ENCODE measurements around the gene UBL3. TPM values are rescaled to one million over a fixed set of nuclear protein-coding genes. Genes with fewer than 3 reads are reported as not detected.

Gene UBL3
- total RNA-seq, 1 experiment from 2014 or later = 10.7 TPM

DNA sequence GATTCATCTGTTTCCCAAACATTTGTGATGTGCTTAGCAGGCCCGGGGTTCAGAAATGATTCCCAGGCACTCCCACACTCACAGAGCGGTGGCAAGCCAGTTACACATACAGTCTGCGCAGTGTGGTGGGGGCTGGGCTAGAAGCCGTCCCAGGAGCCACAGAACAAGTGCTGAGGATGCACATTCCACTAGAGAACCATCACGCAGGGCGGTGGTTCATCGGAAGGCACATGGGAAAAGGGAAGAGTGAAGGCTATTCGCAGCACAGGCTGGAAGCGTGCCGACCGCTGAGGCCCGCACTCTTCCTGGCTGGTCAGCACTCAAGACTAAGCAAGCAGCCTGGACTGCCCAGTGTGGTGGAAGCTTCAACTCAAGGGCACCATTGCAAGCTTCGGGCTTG is 128.7 kb downstream of the UBL3 start (continued):
- TF ChIP-seq, protein P1, sequence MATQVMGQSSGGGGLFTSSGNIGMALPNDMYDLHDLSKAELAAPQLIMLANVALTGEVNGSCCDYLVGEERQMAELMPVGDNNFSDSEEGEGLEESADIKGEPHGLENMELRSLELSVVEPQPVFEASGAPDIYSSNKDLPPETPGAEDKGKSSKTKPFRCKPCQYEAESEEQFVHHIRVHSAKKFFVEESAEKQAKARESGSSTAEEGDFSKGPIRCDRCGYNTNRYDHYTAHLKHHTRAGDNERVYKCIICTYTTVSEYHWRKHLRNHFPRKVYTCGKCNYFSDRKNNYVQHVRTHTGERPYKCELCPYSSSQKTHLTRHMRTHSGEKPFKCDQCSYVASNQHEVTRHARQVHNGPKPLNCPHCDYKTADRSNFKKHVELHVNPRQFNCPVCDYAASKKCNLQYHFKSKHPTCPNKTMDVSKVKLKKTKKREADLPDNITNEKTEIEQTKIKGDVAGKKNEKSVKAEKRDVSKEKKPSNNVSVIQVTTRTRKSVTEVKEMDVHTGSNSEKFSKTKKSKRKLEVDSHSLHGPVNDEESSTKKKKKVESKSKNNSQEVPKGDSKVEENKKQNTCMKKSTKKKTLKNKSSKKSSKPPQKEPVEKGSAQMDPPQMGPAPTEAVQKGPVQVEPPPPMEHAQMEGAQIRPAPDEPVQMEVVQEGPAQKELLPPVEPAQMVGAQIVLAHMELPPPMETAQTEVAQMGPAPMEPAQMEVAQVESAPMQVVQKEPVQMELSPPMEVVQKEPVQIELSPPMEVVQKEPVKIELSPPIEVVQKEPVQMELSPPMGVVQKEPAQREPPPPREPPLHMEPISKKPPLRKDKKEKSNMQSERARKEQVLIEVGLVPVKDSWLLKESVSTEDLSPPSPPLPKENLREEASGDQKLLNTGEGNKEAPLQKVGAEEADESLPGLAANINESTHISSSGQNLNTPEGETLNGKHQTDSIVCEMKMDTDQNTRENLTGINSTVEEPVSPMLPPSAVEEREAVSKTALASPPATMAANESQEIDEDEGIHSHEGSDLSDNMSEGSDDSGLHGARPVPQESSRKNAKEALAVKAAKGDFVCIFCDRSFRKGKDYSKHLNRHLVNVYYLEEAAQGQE (IDR thresholded peaks at IDR 0.05; ENCODE audit: low read depth) = no peak
- TF ChIP-seq SIN3A (IDR thresholded peaks at IDR 0.05; ENCODE audit: low read depth) = no peak

DNA sequence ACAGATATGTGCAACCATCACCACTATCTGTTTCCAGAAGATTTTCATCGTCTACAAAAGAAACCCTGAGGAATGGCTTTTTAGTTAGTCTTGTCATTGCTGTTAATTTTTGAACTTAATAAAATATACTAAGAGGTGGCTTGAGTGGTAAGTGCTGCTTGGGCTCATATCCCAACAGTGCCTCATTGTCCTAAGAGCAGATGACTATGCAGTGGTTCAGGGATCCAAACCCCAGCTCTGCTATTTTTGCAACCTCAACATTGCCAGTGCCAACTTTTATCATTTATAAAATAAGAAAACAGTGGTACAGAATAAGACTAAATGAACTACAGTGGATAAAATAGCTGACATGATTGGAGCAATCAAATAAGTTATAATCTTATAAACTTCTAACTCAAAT is 131.7 kb downstream of the UBL3 start:
- no peaks in the 10 kb centered on the region for H3K79me2 ChIP-seq (ENCODE audit: insufficient read depth, low read length)
- H2AFZ ChIP-seq (ENCODE audit: low read depth, low read length, poor library complexity, severe bottlenecking) = no peak overlapping the region
- H3K27me3 ChIP-seq (ENCODE audit: insufficient read depth, low read length) = peaks cover 8% of the 10 kb centered on the region; the same call in 1 of the 2 replicates
- DNase-seq (ENCODE audit: low read depth, low spot score) = no peak
- intact Hi-C loops (cut with micrococcal nuclease) = no loop called here
- no peak overlapping the region for H3K27ac ChIP-seq (ENCODE audit: low read depth, low read length)
- BruUV-seq (replicated peaks) = no TSS peak
- no peaks in the 10 kb centered on the region for H4K20me1 ChIP-seq (ENCODE audit: insufficient read depth)
- no peak for TF ChIP-seq CEBPB (IDR thresholded peaks at IDR 0.05; ENCODE audit: low read depth)
- H3K9me2 ChIP-seq (ENCODE audit: insufficient read depth) = no peaks in the 10 kb centered on the region
- H3K4me2 ChIP-seq (ENCODE audit: low read length) = no peak overlapping the region
- ChIA-PET CTCF (no interaction called here), RAD21 (ENCODE audit: low non-redundant PET in 1 of 2, low total read pairs in 2 of 2, uncharacterized antibody in 2 of 2, unreplicated experiment in 2 of 2) (no interaction called here), POLR2A (no interaction called here)
- no peaks in the 10 kb centered on the region for H3K4me1 ChIP-seq (ENCODE audit: control insufficient read depth in 1 of 2, insufficient read depth in 2 of 2, low read length in 2 of 2)
- ATAC-seq = no peak
- peaks cover 0 to 5% of the 10 kb centered on the region in 2 experiments; a peak in 1 of 4 replicates for H3K9me3 ChIP-seq (ENCODE audit: control insufficient read depth in 1 of 2, insufficient read depth in 1 of 2, low read depth in 1 of 2, low read length in 2 of 2)
- H3K9ac ChIP-seq (ENCODE audit: low read length) = no peak overlapping the region
- H3K36me3 ChIP-seq (ENCODE audit: control insufficient read depth in 1 of 2, insufficient read depth in 2 of 2, low read length in 2 of 2) = no peaks in the 10 kb centered on the region
- no peak overlapping the region for H3K4me3 ChIP-seq (replicated peaks in 1 of 2; ENCODE audit: low read depth in 1 of 2, low read length in 2 of 2)

DNA sequence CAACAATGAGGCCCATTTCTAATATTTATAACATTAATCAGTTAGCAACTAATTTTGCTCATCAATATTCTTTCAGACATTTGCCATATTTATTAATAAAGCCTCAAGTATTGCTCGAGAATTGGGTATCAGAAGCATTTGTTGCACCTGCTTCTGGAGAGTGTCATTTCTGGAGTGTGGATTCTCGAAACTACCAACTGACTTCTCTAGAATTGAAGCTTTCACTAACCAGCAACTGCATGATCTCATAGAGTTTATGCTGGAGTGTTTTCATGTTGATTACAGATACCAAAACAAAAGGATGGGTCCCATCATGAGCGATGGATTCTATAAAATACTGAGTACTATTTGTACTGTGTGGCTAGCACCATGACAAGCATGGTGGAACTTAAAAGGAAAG is 133.9 kb downstream of the UBL3 start:
- no peak for DNase-seq (ENCODE audit: low read depth, low spot score)
- Histone ChIP-seq H3K9ac (ENCODE audit: low read length) (no peak overlapping the region), H3K27ac (ENCODE audit: low read depth, low read length) (no peak overlapping the region), H3K27me3 (ENCODE audit: insufficient read depth, low read length) (peaks cover 8% of the 10 kb centered on the region; the same call in 1 of the 2 replicates), H3K36me3 (ENCODE audit: control insufficient read depth in 1 of 2, insufficient read depth in 2 of 2, low read length in 2 of 2) (no peaks in the 10 kb centered on the region), H3K79me2 (ENCODE audit: insufficient read depth, low read length) (no peaks in the 10 kb centered on the region), H3K9me3 (ENCODE audit: control insufficient read depth in 1 of 2, insufficient read depth in 1 of 2, low read depth in 1 of 2, low read length in 2 of 2) (peaks cover 0 to 5% of the 10 kb centered on the region in 2 experiments; a peak in 1 of 4 replicates), H4K20me1 (ENCODE audit: insufficient read depth) (no peaks in the 10 kb centered on the region), H3K4me1 (ENCODE audit: control insufficient read depth in 1 of 2, insufficient read depth in 2 of 2, low read length in 2 of 2) (no peaks in the 10 kb centered on the region), H3K4me2 (ENCODE audit: low read length) (no peak overlapping the region), H3K4me3 (replicated peaks in 1 of 2; ENCODE audit: low read depth in 1 of 2, low read length in 2 of 2) (no peak overlapping the region), H2AFZ (ENCODE audit: low read depth, low read length, poor library complexity, severe bottlenecking) (no peak overlapping the region), H3K9me2 (ENCODE audit: insufficient read depth) (no peaks in the 10 kb centered on the region)
- intact Hi-C loops (cut with micrococcal nuclease) = no loop called here
- ATAC-seq = no peak
- POLR2A ChIA-PET = no interaction called here
- no TSS peak for BruUV-seq (replicated peaks)
- RAD21 ChIA-PET (ENCODE audit: low non-redundant PET in 1 of 2, low total read pairs in 2 of 2, uncharacterized antibody in 2 of 2, unreplicated experiment in 2 of 2) = no interaction called here
- CTCF ChIA-PET = no interaction called here
- TF ChIP-seq EZH2phosphoT487 (IDR thresholded peaks at IDR 0.05; ENCODE audit: borderline replicate concordance) = no peak
- TF ChIP-seq EZH2 (IDR thresholded peaks at IDR 0.05) = no peak
- no peak for TF ChIP-seq ZFX (IDR thresholded peaks at IDR 0.05)
- TF ChIP-seq CBX3 (IDR thresholded peaks at IDR 0.05; ENCODE audit: low read depth) = no peak
- TF ChIP-seq, protein P2, sequence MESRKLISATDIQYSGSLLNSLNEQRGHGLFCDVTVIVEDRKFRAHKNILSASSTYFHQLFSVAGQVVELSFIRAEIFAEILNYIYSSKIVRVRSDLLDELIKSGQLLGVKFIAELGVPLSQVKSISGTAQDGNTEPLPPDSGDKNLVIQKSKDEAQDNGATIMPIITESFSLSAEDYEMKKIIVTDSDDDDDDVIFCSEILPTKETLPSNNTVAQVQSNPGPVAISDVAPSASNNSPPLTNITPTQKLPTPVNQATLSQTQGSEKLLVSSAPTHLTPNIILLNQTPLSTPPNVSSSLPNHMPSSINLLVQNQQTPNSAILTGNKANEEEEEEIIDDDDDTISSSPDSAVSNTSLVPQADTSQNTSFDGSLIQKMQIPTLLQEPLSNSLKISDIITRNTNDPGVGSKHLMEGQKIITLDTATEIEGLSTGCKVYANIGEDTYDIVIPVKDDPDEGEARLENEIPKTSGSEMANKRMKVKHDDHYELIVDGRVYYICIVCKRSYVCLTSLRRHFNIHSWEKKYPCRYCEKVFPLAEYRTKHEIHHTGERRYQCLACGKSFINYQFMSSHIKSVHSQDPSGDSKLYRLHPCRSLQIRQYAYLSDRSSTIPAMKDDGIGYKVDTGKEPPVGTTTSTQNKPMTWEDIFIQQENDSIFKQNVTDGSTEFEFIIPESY (IDR thresholded peaks at IDR 0.05; ENCODE audit: extremely low read depth, insufficient replicate concordance, low read length) = no peak
- TF ChIP-seq, protein P3, sequence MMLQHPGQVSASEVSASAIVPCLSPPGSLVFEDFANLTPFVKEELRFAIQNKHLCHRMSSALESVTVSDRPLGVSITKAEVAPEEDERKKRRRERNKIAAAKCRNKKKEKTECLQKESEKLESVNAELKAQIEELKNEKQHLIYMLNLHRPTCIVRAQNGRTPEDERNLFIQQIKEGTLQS (IDR thresholded peaks at IDR 0.05) = no peak
- no peak for TF ChIP-seq ZNF274 (IDR thresholded peaks at IDR 0.05; ENCODE audit: low read depth, low read length)
- TF ChIP-seq POLR2A (IDR thresholded peaks at IDR 0.05; ENCODE audit: borderline replicate concordance, extremely low read depth, insufficient read depth, insufficient read length) = no peak
- no peak for TF ChIP-seq SP1 (IDR thresholded peaks at IDR 0.05; ENCODE audit: low read depth)
- TF ChIP-seq POLR2AphosphoS5 (IDR thresholded peaks at IDR 0.05; ENCODE audit: low read depth, low read length) = no peak
- no peak for TF ChIP-seq RAD21 (IDR thresholded peaks at IDR 0.05; ENCODE audit: low read depth)
- TF ChIP-seq, protein P4, sequence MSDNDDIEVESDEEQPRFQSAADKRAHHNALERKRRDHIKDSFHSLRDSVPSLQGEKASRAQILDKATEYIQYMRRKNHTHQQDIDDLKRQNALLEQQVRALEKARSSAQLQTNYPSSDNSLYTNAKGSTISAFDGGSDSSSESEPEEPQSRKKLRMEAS (IDR thresholded peaks at IDR 0.05) = no peak
- no peak for TF ChIP-seq SIN3A (IDR thresholded peaks at IDR 0.05; ENCODE audit: low read depth)
